NCI-H524 treated with DMSO at 0.1 percent for 48 hours (cell line): ENCODE results near the gene XYLT1.

Experiments used
- DNase-seq: peaks from one replicate; lab custom pipeline; 2025; lab: John Stamatoyannopoulos, UW

XYLT1 gene

DNA sequence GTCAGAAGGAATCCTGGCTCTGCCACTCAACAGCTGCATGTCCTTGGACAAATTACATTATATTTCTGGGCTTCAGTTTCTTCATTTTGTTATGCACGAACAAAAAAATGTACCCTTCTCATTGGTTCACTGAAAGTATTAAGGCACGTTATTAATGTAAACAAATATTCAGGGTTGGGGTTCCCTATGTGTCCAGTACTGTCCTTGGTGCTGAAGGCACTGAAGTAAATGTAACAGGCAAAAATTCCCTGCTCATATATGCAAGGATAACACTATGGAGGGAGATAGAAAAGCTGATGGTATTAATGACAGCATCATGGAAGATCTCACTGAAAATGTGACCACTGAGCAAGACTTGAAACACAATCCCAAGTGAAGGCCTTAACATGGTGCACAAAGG lies 386.6 kb downstream of the XYLT1 start:
- DNase-seq = no peak

GRCh38 chr16:17083628-17084027 lies 387.1 kb downstream of the XYLT1 start:
- no peak for DNase-seq

DNA sequence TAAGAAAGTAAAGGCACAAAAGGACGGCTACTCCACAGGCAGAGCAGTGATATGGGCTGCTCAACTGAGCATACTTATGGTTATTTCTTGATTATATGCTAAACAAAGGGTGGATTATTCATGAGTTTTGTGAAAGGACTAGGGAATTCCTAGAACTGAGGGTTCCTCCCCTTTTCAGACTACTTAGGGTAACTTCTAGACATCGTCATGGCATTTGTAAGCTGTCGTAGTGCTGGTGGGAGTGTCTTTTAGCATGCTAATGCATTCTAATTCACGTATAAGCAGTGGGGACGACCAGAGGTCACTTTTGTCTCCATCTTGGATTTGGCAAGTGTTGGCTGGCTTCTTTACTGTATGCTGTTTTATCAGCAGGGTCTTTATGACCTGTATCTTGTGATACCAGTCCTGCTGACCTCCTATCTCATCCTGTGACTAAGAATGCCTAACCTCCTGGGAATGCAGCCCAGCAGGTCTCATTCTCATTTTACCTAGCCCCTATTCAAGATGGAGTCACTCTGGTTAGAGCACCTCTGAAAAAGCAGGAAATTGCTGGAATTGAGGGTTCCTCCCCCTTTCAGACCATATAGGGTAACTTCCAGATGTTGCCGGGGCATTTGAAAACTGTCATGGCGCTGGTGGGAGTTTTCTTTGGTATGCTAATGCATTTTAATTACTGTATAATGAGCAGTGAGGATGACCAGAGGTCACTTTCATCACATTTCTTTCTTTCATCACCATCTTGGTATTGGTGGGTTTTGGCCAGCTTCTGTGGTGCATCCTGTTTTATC lies 388.5 kb downstream of the XYLT1 start:
- no peak for DNase-seq

DNA sequence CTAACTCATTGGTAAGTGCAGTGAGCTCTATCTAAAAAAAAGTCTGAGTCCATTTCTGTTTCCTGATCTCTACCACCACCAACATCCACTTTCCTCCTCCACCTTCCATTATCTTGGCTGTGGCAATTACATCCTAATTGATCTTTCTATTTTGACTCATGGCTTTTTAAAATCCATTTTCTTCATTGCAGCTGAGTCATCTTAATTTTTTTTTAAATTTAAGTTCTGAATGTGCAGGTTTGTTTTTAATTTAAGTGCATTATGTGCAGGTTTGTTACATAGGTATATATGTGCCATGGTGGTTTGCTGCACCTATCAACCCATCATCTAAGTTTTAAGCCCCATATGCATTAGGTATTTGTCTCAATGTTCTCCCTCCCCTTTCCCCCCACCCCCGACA lies 390.7 kb downstream of the XYLT1 start:
- DNase-seq = no peak

DNA sequence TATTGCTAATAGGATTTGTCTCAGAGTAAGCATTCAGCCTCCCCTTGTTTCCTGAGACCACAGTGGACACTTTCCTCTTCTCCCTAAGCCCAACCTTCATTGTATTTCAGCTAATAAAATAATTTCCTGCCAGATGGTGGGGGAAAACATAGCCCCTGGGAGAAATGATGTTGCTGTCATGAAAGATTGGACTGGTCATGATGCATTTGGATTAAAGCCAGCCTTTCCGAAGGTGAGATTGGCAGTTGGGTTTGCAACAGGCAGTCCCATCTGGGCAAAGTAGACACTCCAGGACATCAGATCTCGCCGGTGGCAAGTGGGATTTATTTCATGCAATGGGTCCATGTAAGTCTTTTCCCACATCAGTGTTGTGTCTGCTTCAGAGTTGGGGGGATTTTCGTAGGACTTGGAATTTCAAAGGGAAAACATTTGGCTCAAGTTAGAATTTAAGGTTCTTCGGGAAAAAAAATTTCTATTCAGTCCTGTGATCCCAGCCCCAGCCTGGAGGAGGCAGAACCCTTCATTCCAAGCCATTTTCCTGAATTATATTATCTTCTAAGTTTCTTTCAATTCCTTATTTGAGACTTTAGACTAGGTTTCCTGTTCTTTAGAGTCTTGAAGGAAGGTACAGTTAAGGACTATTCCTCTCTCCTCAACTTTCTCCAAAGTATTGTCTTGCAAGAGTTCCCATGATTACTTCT lies 391.7 kb downstream of the XYLT1 start:
- DNase-seq = peak; percentile 91

DNA sequence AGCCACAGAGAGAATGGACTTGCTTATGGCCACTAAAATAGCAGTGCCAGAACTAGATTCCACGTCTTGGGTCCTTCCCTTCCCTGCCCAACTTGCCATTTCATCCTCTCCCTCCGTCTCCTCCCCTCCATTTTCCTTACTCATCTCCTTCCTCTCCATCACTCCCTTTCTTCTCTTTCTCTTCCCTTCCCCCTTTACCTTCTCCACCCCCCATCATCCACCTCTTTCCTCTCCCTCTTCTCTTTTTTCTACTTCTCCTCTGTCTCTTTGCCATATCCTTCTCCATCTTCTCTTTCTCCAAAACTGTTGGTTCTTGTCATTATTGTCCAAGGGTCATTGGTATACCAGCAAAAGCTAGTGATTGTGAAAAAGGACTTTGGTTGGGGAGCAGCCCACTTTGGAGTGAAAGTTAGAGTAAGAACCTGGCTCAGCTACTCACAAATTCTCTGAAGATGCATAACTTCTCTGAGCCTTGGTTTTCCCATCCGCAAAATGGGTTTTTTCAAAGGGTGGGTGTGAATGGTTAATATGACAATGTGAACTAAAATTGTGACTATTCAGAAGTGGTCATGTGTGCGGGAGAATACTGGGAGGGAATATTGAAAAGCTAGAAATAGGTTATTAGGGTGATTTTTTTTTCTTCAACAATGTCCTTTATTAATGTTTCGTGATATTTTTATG lies 393.8 kb downstream of the XYLT1 start:
- no peak for DNase-seq

DNA sequence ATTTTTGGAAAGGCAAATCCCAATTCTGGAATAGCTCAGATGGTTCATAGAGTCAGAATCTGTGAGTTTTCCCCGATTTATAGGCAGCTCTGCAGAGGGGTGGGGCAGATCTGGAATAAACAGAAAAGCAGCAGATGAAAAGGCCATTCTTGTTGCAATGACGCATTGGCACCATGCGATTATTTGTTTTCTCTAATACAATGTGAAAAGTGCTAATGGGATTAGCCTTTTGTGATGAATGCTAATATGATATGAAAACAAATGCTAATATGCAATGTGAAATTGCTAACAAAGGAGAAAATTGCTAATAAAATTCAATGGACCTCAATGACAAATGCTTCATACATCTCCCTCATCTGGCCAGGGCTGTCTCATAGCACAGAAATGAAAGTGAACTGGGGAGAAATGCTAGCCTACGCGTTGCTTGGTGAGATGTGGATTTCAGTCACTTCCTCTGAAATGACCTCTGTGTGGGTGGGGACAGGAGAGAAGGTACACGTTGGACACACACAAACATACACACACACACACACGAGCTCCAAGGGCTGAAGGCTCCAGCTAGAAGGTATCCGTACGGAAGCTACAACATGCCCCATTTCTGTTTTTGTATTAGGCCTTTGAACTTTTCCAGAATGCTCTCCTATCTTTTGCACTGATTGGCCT lies 394.5 kb downstream of the XYLT1 start:
- DNase-seq = no peak

- no peak for DNase-seq
Measured at GRCh38 chr16:17072104-17072503, 398.7 kb downstream of the XYLT1 start.

GRCh38 chr16:17070882-17071592 lies 399.7 kb downstream of the XYLT1 start:
- DNase-seq = peak; percentile 14

DNA sequence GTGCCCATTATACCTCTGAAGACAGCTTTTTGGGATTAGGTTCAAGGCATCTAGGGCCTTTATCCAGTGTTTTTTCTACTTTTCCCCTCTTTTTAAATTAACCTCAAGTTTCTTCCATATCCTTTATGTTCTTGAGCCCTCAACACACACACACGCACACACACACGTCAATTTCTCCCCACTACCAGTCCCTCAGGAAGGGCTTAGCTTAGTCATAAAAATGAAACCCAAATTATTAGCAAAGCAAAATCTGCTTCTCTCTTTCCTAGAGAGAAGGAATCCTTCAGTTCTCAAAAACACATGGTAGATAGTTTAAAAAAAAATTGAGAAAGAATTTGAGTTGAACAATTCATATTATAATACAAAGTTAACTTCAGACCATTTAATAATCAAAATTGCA lies 401.1 kb downstream of the XYLT1 start:
- DNase-seq = no peak

- no peak for DNase-seq
Measured at GRCh38 chr16:17068524-17068923, 402.2 kb downstream of the XYLT1 start.

DNA sequence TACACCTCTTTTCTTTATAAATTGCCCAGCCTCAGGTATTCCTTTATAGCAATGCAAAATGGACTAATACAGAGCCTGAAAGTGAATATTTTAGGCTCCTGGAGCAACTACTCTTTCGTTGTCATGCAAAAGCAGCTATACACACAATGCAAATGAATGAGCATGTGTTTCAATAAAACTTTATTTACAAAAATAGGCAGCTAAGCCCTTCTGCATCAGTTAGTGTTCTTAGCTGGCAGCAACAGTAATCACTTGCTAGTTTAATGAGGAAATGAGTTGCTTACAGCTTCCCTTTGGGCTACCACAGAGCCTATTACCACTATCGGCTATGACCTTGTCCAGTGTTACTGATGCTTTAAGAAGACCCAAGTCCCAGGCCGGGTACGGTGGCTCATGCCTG lies 402.9 kb downstream of the XYLT1 start:
- DNase-seq = no peak

DNA sequence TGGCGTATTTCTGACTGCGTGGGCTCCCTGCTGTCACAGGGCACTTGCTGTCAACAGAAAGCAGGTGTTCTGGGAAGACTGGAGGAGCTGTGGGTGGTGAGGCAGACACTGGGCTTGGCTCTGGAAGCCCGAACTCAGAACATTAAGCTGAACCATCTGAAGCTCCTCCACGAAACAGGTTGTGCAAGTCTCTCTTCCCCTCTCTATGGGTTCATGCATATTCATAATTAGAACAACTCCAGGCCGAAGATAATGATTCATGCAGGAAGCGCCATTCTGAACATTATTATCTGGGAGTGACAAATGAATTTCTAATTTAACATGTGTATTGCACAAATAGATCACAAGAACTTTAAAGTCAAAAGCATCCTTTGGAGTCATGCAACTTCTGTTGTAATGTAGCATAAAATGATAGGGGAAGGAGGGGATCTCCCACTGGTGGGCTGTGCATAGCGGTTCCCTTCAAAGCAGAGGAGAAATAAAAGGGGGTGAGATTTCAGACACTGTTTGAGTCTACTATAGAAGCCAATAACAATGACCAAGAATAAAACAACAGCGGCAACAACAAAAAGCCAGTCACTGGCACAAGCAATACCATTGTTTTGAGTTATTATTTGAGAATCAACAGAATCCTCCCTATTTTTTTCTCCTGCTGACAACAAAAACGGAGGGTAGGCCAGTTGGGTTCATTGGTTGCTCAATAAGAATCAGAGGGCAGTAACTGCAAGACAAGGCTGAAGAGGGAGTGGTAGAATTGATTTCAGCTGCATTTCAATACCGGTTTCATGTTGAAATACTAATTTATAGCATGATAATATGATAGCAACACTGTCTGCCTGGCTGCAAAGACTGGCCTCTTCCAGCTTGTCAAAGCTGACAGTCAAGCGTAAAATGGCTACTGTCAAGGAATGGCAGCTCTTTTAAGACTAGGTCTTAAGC lies 407.3 kb downstream of the XYLT1 start:
- no peak for DNase-seq

DNA sequence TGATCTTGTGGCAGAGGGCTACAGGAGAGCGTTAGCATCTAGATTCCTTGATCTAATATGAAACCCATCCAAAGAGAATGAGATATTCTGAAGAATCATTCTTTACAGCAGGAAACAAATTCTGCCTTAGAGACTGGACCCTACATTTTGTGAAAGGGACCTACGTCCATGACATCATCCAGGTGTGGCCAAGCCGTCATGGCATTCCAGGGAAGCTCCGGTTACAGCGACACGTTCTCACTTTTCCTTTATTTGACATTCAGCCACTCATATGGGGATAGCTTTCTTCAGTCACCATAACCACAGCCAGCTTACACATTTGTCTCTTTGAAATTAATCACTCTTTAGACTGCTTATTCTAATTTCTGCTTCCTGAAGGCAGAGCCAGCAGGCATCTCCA lies 408.1 kb downstream of the XYLT1 start:
- no peak for DNase-seq

DNA sequence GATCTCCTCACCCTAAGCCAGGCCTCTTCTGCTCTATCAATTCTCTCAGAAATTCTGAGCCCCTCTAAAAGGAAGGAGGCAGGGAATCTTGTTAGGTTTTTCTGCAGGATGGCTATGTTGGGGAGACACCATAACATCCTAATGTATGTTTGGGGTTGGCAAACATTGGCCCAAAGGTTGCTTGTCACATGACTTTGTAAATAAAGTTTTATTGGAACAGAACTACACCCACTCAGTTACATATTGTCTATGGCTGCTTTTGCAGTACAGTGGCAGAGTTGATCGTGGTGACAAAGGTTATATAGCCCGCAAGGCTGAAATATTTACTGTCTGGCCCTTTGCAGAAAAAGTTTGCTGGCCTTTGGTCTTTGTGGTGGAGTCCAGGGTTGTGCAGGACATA lies 409.4 kb downstream of the XYLT1 start:
- no peak for DNase-seq

DNA sequence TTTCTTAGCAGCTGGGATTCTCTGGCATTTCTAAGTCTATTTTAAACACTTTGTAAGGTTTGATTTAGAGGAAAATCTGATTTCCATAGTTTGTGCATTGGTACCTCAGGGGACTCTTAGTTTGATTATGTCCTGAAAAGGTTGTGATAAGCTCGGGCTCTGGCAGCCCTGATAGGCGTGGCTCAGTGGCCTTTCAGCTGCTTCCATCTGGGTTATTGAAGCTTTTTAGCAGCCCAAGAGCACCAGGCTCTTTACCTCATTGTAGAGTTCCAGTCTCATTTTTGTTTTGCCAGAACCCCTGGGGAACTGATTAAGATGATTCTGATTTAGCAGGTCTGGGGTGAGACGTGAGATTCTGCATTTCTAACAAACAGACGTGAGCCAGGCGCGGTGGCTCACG lies 412.3 kb downstream of the XYLT1 start:
- DNase-seq = no peak

DNA sequence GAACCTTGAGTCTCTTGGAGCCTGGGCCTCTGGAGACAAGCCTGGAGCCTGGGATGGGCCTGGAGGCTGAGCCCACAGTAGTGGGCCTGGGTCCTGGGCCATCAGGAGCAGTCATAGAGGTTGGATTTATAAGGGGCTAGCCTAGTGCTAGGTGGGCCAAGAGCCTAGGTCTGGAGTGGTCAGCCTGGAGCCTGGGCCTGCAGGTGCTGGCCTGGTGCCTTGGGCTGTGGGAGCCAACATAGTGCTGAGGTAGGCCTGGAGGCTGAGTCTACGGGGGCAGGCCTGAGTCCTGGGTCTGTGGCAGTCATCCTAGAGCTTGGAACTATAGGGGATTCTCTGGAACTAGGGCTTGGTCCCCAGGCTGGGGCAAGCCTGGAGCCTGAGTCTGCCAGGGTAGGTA lies 414.1 kb downstream of the XYLT1 start:
- DNase-seq = no peak

DNA sequence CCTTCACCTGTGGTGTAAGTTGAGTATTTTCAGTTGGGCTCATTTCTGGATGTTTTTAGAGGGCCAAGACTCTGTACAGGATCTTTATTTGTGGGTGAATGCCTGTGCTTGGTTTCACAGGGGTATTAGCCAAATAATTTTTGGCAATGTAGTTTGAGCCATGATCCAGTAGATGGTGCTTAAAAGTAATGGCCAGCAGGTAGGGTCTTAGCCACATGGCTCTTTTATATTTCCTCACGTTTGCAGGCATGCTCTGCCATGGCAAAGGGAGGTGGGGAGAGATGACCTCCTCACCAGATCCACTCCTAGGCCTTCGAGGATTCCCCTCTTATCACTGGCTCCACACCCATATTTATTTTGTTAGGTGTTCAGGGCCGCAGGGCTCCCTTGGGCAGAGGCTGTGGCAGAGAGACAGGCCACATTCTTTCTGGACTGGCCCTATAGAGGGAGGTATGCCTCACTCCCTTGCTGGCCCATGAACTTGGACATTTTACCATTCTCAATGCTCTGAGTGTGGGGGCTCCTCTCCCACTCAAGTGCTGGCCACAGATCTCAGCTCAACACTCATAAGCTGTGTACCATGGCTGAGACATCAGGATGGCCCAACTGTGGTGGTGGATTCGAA lies 417.1 kb downstream of the XYLT1 start:
- no peak for DNase-seq
